HUES48 (cell line): ENCODE results near the gene GABRB2.

Source experiments
- H3K27ac ChIP-seq: one replicate; pipeline ENCODE4 v1.7.0; 2013; ENCODE audit warnings: low read depth, low read length, inconsistent platforms
- H3K27me3 ChIP-seq: 2 replicates; pipeline ENCODE4 v1.6.1; 2013; ENCODE audit warnings: mild to moderate bottlenecking, low read length; ENCODE audit not compliant: control insufficient read depth, insufficient read depth
- H3K36me3 ChIP-seq: 2 replicates; pipeline ENCODE4 v1.6.1; 2013; ENCODE audit warnings: low read length; ENCODE audit not compliant: control insufficient read depth, insufficient read depth
- H3K4me1 ChIP-seq: 2 replicates; pipeline ENCODE4 v1.6.1; 2013; ENCODE audit warnings: mild to moderate bottlenecking, low read length; ENCODE audit not compliant: control insufficient read depth, insufficient read depth
- H3K4me3 ChIP-seq: 2 replicates; pipeline ENCODE4 v1.5.1; 2013; ENCODE audit warnings: mild to moderate bottlenecking, low read depth, low read length
- H3K9ac ChIP-seq: 2 replicates; pipeline ENCODE4 v1.6.1; 2013; ENCODE audit warnings: mild to moderate bottlenecking, low read depth, low read length, moderate library complexity
- H3K9me3 ChIP-seq: 2 replicates; pipeline ENCODE4 v1.6.1; 2013; ENCODE audit warnings: low read length; ENCODE audit not compliant: control insufficient read depth, insufficient read depth

The GABRB2 gene

DNA sequence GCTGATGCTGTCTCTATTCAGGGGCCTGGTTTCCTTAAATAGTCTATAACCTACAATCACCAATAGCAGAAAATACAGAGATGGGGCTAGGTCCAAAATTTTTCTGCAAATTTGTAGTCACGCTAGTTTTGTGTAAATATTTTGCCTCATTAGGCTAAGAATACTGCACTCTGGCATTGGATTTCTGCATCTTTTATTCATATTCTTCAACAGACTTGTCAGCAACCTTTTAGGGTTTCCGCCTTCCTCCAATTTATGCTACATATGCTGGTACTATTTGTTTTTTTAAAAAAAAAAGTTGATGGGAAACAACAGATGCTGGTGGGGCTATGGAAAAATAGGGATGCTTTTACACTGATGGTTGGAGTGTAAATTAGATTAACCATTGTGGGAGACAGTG, 202.3 kb downstream of the GABRB2 start:
- Histone ChIP-seq H3K4me3 (no peak overlapping the region), H3K9ac (no peak overlapping the region), H3K9me3 (no peaks in the 10 kb centered on the region), H3K27me3 (no peaks in the 10 kb centered on the region), H3K4me1 (no peaks in the 10 kb centered on the region), H3K36me3 (no peaks in the 10 kb centered on the region), H3K27ac (no peak overlapping the region)

DNA sequence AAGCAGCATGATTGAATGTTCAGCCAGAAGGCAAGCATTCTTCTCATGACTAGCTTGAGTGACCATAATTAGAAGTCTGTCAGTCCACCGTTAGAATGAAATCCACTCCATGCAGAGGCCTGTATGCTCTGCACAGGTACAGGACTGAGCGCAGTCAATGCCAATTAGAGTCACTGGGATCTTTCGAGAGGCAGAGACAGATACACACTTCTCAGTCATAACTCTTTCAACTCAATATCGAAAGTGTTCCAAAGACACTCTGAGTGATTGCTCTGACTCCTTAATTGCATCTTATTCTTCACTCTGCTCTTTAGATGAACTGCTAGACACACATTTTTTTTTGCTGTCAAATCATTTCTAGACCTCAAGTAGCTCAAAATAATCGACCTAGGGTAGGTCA, 203.6 kb downstream of the GABRB2 start:
- H3K9ac ChIP-seq: no peak overlapping the region
- no peaks in the 10 kb centered on the region for H3K36me3 ChIP-seq
- H3K27me3 ChIP-seq: no peaks in the 10 kb centered on the region
- no peak overlapping the region for H3K4me3 ChIP-seq
- H3K27ac ChIP-seq: no peak overlapping the region
- no peaks in the 10 kb centered on the region for H3K4me1 ChIP-seq
- no peaks in the 10 kb centered on the region for H3K9me3 ChIP-seq

DNA sequence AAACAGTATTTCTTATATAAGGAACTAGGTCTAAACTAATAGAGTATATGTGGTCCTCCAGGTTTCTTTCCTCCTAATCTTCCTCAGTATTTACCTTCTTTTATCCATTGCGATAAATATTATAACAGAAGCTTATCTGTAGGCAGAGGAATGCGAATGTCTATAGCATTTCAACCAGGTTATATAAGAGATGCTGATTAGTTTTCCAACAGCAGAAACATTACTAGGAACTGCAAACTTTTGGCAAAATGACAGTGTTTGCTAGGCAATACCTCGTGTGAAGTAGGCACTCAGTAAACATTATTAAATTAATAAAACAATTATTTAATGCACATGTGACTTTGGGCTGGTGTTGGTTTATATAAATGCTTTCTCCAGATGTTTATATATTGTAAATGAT, 206.5 kb downstream of the GABRB2 start:
- Histone ChIP-seq H3K27ac (no peak overlapping the region), H3K4me1 (no peaks in the 10 kb centered on the region), H3K36me3 (no peaks in the 10 kb centered on the region), H3K9me3 (no peaks in the 10 kb centered on the region), H3K4me3 (no peak overlapping the region), H3K27me3 (no peaks in the 10 kb centered on the region), H3K9ac (no peak overlapping the region)

DNA sequence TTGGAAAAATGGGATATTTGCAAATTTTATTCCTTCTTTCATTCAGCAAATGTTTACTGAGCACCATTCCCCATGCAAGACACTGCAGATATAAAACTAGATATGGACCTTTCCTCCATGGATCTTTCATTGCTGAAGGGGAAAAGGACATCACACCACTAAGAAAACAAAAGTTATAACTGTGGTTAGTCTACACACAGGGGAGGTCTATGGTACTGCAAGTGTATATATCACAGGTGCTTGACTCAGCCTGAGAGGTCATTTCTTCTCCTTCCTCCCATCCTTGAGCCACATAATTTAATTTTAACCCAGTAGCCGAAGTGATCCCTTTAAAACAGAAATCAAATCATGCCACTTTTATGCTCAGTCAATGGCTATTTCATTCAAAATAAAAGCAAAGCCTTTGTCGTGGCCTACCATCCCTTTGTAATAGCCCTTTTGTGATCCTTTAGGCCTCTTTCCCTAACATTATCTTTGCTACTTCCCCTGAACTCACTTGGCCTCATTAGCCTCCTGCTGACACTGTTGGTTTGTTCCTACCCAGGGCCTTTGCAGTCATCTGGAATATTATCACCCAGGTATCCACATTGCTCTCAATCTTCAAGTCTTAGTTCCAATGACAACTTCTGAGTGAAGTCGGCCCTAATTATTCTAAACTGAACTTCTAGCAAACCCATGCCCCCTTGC, 213.2 kb downstream of the GABRB2 start:
- no peak overlapping the region for H3K9ac ChIP-seq
- H3K27ac ChIP-seq: no peak overlapping the region
- H3K36me3 ChIP-seq: no peaks in the 10 kb centered on the region
- H3K4me1 ChIP-seq: peaks cover 11% of the 10 kb centered on the region
- no peaks in the 10 kb centered on the region for H3K9me3 ChIP-seq
- H3K4me3 ChIP-seq: no peak overlapping the region
- no peaks in the 10 kb centered on the region for H3K27me3 ChIP-seq

DNA sequence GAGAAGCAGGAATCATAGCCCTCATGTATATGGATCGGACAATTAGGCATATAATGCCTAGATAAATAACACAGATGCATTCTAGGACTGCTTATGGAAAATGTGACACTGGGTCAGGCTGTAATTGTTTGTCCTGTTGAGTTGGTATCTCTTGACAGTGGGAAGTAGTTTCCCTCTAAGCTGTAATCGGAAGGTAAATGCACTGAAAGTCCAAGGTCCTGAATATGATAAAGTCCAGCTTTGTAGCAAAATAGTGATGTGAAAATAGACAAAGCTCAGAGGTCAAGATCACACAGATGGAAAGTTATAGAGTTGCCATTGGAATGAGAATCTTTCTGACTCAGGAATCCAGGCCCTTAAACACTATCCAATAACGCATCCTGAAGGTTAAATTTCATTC, 214.2 kb downstream of the GABRB2 start:
- Histone ChIP-seq H3K9me3 (no peaks in the 10 kb centered on the region), H3K27ac (no peak overlapping the region), H3K36me3 (no peaks in the 10 kb centered on the region)

DNA sequence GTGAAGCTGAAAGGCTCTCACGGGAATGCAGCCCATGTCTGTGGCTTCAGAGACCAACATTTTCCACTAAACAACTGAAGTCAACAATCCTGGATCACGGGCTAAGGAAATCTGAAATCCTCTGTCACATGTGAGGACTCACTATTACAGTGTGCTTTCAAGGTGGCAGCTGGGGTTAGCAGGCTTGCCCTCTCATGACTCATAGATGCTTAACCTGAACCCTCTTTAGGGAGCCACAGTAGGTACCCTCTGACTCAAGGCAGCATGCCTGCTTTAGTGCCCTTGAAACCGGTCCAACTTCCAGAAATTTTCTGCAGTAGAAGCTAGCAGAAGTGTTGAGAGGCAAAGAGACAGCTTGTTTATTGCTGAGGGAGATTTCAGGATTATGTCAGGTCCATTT, 232.5 kb downstream of the GABRB2 start:
- Histone ChIP-seq H3K9ac (no peak overlapping the region), H3K4me3 (no peak overlapping the region), H3K27ac (no peak overlapping the region), H3K4me1 (no peaks in the 10 kb centered on the region), H3K27me3 (no peaks in the 10 kb centered on the region), H3K9me3 (no peaks in the 10 kb centered on the region), H3K36me3 (no peaks in the 10 kb centered on the region)

More for the DNA sequence above, 214.2 kb downstream of the GABRB2 start:
- Histone ChIP-seq H3K4me3 (no peak overlapping the region), H3K4me1 (peaks cover 11% of the 10 kb centered on the region), H3K9ac (no peak overlapping the region), H3K27me3 (no peaks in the 10 kb centered on the region)

DNA sequence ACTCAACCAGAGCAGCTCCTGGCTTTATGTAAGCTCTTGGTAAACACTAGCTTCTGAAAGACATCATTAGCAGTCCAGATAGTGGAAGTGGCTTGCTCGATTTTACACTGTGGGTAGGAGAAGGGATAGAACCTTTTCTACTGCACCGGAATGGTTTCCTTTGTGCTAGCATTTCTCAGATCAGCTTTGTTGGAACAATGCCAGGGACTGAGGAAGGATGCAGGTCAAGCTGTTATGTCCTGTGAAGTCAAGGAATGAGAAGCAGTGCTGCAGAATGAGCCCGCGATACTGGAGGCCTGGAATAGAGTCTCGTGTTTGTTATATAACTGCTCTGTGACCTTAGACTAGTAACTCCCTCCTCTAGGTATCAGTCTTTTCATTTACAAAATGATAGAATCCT, 233.6 kb downstream of the GABRB2 start:
- no peaks in the 10 kb centered on the region for H3K27me3 ChIP-seq
- H3K4me1 ChIP-seq: no peaks in the 10 kb centered on the region
- no peak overlapping the region for H3K27ac ChIP-seq
- H3K9ac ChIP-seq: no peak overlapping the region
- H3K4me3 ChIP-seq: no peak overlapping the region
- H3K36me3 ChIP-seq: no peaks in the 10 kb centered on the region
- no peaks in the 10 kb centered on the region for H3K9me3 ChIP-seq

DNA sequence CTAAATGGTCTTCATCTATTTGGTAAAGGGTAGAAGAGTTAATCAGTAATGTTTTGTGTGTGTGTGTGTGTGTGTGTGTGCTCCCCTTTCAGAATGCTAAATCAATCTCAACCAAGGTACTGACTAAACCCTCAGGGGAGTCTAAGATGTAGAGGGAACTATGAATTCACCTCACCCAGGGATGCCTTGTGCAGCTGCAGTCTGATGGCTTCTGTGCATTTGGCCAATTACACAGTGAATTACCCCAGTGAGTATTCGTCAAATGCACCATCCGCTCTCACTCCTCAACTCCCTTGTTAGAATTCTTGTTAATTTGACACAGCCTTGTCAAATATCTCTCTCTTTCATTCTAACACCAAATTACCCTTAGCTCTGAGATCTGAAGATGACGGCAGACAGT, 234.6 kb downstream of the GABRB2 start:
- Histone ChIP-seq H3K9ac (no peak overlapping the region), H3K9me3 (no peaks in the 10 kb centered on the region), H3K4me3 (no peak overlapping the region), H3K27me3 (no peaks in the 10 kb centered on the region), H3K27ac (no peak overlapping the region), H3K36me3 (no peaks in the 10 kb centered on the region), H3K4me1 (no peaks in the 10 kb centered on the region)

DNA sequence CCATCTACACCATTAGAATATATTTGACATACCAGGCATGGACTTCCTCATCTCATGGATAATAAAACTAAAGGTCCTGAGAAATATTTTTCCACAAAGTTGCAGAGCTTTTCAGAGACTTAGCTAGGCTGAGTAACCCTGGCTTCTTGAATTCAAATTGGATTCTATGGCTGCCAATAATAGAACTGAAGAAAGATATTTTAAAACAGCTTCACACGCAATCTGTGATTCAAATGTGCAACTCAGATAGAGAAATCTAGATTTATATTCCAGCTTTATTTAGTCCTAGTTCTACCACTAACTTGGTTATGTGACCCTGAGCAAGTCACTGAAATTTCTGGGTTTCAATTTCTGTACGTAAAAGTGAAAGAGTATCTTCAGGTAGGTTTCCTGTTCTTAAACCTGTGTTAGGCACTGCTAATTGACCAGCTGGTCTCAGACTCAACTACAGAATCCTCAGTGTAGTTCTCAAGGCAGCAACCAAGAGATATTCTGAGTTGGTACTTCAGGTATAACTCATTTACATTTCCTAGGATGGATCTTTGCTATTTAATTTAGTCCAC, 235.3 kb downstream of the GABRB2 start:
- Histone ChIP-seq H3K36me3 (no peaks in the 10 kb centered on the region), H3K27ac (no peak overlapping the region), H3K4me1 (no peaks in the 10 kb centered on the region), H3K27me3 (no peaks in the 10 kb centered on the region), H3K4me3 (no peak overlapping the region), H3K9ac (no peak overlapping the region), H3K9me3 (no peaks in the 10 kb centered on the region)

DNA sequence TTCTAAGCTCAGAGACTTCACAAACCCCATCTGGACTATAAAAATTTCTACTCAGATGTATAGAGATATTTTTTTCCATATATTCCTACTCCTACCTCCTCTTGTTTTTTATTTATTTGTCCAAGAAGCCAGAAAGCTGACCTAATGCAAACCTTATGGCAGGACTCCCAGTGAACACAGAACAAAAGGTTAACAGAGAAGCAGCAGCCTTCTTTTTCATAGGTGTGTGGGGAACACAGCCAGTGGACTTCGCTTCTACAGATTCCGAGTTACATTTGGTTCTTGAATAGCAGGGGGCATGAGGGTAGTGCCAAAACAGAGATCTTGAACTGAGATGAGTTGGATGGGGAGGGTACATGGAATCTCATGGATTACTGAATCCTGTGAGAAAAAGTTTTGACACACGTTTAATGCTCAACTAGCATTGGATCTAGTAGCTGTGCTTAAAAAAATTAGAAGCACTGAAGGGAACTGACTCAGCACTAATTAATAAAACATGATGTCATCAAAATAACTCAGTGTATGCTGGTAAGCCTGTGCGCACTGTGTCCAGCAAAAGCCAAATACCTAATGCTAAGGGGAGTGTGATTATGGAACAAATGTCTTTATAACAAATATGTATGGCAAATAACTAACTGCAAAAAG, 240.1 kb downstream of the GABRB2 start:
- no peaks in the 10 kb centered on the region for H3K36me3 ChIP-seq
- H3K4me1 ChIP-seq: no peaks in the 10 kb centered on the region
- H3K27ac ChIP-seq: no peak overlapping the region
- no peaks in the 10 kb centered on the region for H3K9me3 ChIP-seq
- no peaks in the 10 kb centered on the region for H3K27me3 ChIP-seq
- H3K4me3 ChIP-seq: no peak overlapping the region
- no peak overlapping the region for H3K9ac ChIP-seq

DNA sequence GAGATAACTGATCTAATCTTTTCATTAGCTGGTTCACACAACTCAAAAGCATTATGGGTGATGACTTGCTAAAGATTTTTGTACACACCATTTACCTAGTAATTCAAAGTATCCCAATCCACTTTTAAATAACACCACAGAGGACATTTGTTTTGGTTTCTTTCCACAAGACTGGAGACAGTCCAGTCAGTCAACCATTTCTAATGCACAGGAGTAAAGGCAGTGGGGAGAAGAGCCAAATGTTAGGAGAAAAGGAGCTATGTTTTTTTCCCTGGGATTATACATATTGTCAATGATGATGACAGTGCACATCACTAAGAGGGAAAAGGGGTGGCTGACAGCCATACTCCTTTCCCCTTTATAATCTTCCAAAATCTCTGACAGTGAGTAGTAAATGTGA, 240.9 kb downstream of the GABRB2 start:
- H3K27ac ChIP-seq: no peak overlapping the region
- H3K27me3 ChIP-seq: no peaks in the 10 kb centered on the region
- no peaks in the 10 kb centered on the region for H3K36me3 ChIP-seq
- H3K4me3 ChIP-seq: no peak overlapping the region
- no peaks in the 10 kb centered on the region for H3K9me3 ChIP-seq
- H3K4me1 ChIP-seq: no peaks in the 10 kb centered on the region
- H3K9ac ChIP-seq: no peak overlapping the region
